GM19467 (cell line): ENCODE data around the gene CATSPER4.
"Not testable (repeated sequence)": the region's sequence is repeated elsewhere in the genome, so short reads cannot be mapped to it uniquely, and the experiment has no call there.

ENCODE experiments used
- ATAC-seq: cut with Tn5 transposase; IDR thresholded peaks from one replicate; pipeline ENCODE4 v1.9.1; 2021; ENCODE audit warnings: mild to moderate bottlenecking, moderate library complexity; ENCODE audit not compliant: unreplicated experiment

Gene CATSPER4

GRCh38 chr1:26189331-26189730, 1.1 kb upstream of the CATSPER4 start:
- no peak for ATAC-seq

- ATAC-seq: no peak
Measured at GRCh38 chr1:26189751-26190275, 589 bp upstream of the CATSPER4 start.

- no peak for ATAC-seq
Measured at GRCh38 chr1:26191739-26192138, 1.3 kb downstream of the CATSPER4 start.

- no peak for ATAC-seq
Measured at GRCh38 chr1:26195805-26196204, 5.4 kb downstream of the CATSPER4 start.

GRCh38 chr1:26197301-26197700, 6.9 kb downstream of the CATSPER4 start:
- no peak for ATAC-seq

GRCh38 chr1:26197813-26198212, 7.4 kb downstream of the CATSPER4 start:
- no peak for ATAC-seq

GRCh38 chr1:26200413-26200812, 10.0 kb downstream of the CATSPER4 start:
- no peak for ATAC-seq

GRCh38 chr1:26203642-26204318, 13.4 kb downstream of the CATSPER4 start:
- no peak for ATAC-seq

- ATAC-seq: no peak
Measured at GRCh38 chr1:26210147-26210870, 19.9 kb downstream of the CATSPER4 start.

GRCh38 chr1:26212726-26213125, 22.3 kb downstream of the CATSPER4 start:
- no peak for ATAC-seq

GRCh38 chr1:26213335-26213905, 23.0 kb downstream of the CATSPER4 start:
- ATAC-seq: no peak

GRCh38 chr1:26215246-26215645, 24.8 kb downstream of the CATSPER4 start:
- no peak for ATAC-seq

GRCh38 chr1:26218906-26219494, 28.6 kb downstream of the CATSPER4 start:
- ATAC-seq: no peak

- no peak for ATAC-seq
Measured at GRCh38 chr1:26220199-26220912, 30.0 kb downstream of the CATSPER4 start.

GRCh38 chr1:26221094-26221493, 30.7 kb downstream of the CATSPER4 start:
- no peak for ATAC-seq

GRCh38 chr1:26224606-26225005, 34.2 kb downstream of the CATSPER4 start:
- no peak for ATAC-seq

GRCh38 chr1:26225033-26225831, 34.8 kb downstream of the CATSPER4 start:
- ATAC-seq: no peak

- ATAC-seq: not testable (repeated sequence)
Measured at GRCh38 chr1:26230682-26231081, 40.3 kb downstream of the CATSPER4 start.

- ATAC-seq: peak; percentile 94
Measured at GRCh38 chr1:26233903-26234643, 43.7 kb downstream of the CATSPER4 start, which contains the start of gene CEP85. Gene CEP85, plus strand, starts transcription at chr1:26234200. Its CDS starts 5,584 bp downstream, at chr1:26239784.
